ENCODE measurements around the gene CPEB4.
A peak's percentile ranks its signal among the peaks of the same experiment; 100 is the strongest.

Gene CPEB4

DNA sequence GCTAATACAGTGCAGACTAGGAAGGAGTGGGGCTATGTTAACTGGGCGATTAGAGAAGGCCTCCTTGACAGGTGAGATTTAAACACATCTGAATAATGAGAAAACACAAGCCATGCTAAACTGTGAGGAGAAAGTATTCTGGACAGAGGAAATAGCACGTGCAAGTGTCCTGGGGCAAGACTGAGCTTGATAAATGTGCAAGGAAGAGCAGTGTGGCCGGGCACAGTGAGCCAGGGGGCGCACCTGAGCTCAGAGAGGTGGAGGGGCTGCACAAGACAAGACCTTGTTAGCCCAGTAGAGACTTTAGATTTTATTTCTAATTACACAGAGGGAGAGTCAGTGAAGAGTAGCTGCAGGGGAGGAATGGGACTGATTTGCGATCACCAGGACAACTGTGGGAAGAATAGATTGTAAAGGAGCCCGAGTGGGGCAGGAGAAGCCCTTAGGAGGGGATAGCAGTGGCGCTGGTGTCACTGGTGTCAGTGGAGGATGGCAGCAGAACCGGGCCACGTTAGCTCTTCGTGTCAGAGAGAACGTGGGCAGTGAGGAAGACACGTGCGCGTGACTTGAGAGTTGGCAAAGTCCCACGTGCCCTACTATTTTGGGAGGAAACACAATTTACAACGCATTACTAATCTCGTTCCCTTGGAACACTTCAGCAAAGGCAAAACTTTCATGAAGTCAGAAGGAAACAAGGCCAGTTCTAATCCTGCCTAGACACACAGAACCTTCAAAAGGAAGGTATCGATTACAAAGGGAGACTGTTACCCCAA is 82.9 kb downstream of the CPEB4 start:
- H3K36me3 ChIP-seq (replicated peaks in 1 of 2; ENCODE audit: control insufficient read depth in 2 of 2, insufficient read depth in 2 of 2, low read length in 2 of 2): no peaks in the 10 kb centered on the region
- no CpG with 5 or more reads among the region's 18 CpGs for WGBS, 2 donors (ENCODE audit: extremely low coverage in 2 of 2, insufficient read length in 2 of 2, insufficient replicate concordance in 1 of 2)

DNA sequence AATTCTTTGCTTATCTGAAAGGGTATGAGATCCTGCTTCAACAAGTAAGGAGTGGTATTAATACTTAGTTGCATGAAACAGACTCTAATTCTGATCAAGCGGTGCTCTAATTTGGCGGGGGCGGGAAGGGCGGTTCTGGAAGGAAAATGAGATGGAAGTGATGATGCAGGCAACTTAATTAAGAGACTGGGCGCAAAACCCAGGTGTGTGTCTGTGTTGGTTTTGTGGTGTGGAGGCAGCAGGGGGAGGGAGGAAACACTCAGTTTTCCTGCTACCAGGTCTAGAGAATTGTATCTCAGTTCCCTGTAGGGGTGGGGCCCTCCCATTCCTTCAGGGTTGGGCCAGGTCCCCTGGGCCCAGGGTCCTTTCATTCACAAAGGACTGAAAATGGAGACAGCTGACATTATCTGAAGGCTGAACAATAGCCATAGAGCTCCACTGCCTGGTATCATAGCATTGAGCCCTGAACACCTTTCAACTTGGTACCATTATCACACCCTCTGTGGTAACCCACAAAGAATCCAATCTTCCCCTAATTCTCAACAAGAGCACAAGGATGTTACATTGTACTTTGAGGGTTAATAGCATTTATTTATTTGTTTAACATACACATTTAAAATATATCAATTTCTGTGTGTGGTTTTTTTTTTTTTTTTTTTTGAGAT is 83.7 kb downstream of the CPEB4 start:
- Histone ChIP-seq H3K23ac (ENCODE audit: low read depth, low read length, poor library complexity) (no peak overlapping the region), H2BK120ac (ENCODE audit: low read depth, low read length) (no peak overlapping the region), H3K18ac (ENCODE audit: low read length) (peak overlapping the region; percentile 2), H3K27ac (replicated peaks; ENCODE audit: low read length) (no peak overlapping the region), H3K79me1 (ENCODE audit: low read depth, low read length) (no peaks in the 10 kb centered on the region), H2BK5ac (ENCODE audit: low read length) (no peak overlapping the region), H3K14ac (ENCODE audit: low read length) (no peak overlapping the region), H3K36me3 (replicated peaks in 1 of 2; ENCODE audit: control insufficient read depth in 2 of 2, insufficient read depth in 2 of 2, low read length in 2 of 2) (no peaks in the 10 kb centered on the region), H2AFZ (ENCODE audit: low read length) (no peak overlapping the region), H4K91ac (ENCODE audit: low read depth, low read length, poor library complexity) (no peak overlapping the region), H2BK15ac (ENCODE audit: low read length) (no peak overlapping the region), H3K4me2 (ENCODE audit: insufficient read depth, low read length, poor library complexity, severe bottlenecking) (no peak overlapping the region), H2AK5ac (ENCODE audit: low read depth, low read length) (no peak overlapping the region), H3K4me1 (ENCODE audit: control insufficient read depth in 2 of 2, insufficient read depth in 1 of 2, low read depth in 1 of 2, low read length in 2 of 2) (peaks cover 24 to 35% of the 10 kb centered on the region in 2 donors), H3K27me3 (ENCODE audit: control insufficient read depth in 3 of 3, insufficient read depth in 3 of 3, low read depth in 1 of 3, low read length in 3 of 3) (no peaks in the 10 kb centered on the region), H3K4me3 (ENCODE audit: low read length in 2 of 2) (no peak overlapping the region), H2BK12ac (ENCODE audit: low read length) (no peak overlapping the region), H3K4ac (ENCODE audit: low read length) (no peak overlapping the region), H3K9me3 (replicated peaks in 1 of 2; ENCODE audit: control insufficient read depth in 2 of 2, insufficient read depth in 1 of 2, low read depth in 1 of 2, low read length in 2 of 2) (no peaks in the 10 kb centered on the region), H4K8ac (ENCODE audit: low read depth, low read length) (no peak overlapping the region), H3K9ac (ENCODE audit: low read depth, low read length, poor library complexity) (no peak overlapping the region)
- no CpG with 5 or more reads among the region's 5 CpGs for WGBS, 2 donors (ENCODE audit: extremely low coverage in 2 of 2, insufficient read length in 2 of 2, insufficient replicate concordance in 1 of 2)
- DNase-seq (ENCODE audit: low spot score): no peak

More for the DNA sequence above, 82.9 kb downstream of the CPEB4 start:
- Histone ChIP-seq H3K4me1 (ENCODE audit: control insufficient read depth in 2 of 2, insufficient read depth in 1 of 2, low read depth in 1 of 2, low read length in 2 of 2) (peaks cover 24 to 35% of the 10 kb centered on the region in 2 donors), H3K9me3 (replicated peaks in 1 of 2; ENCODE audit: control insufficient read depth in 2 of 2, insufficient read depth in 1 of 2, low read depth in 1 of 2, low read length in 2 of 2) (no peaks in the 10 kb centered on the region), H3K4me3 (ENCODE audit: low read length in 2 of 2) (no peak overlapping the region), H4K8ac (ENCODE audit: low read depth, low read length) (no peak overlapping the region), H3K18ac (ENCODE audit: low read length) (peak overlapping the region; percentile 23), H3K4ac (ENCODE audit: low read length) (no peak overlapping the region), H2BK120ac (ENCODE audit: low read depth, low read length) (no peak overlapping the region), H3K9ac (ENCODE audit: low read depth, low read length, poor library complexity) (no peak overlapping the region), H3K27me3 (ENCODE audit: control insufficient read depth in 3 of 3, insufficient read depth in 3 of 3, low read depth in 1 of 3, low read length in 3 of 3) (no peaks in the 10 kb centered on the region), H2AFZ (ENCODE audit: low read length) (no peak overlapping the region), H3K79me1 (ENCODE audit: low read depth, low read length) (no peaks in the 10 kb centered on the region), H4K91ac (ENCODE audit: low read depth, low read length, poor library complexity) (no peak overlapping the region), H2BK5ac (ENCODE audit: low read length) (no peak overlapping the region), H3K4me2 (ENCODE audit: insufficient read depth, low read length, poor library complexity, severe bottlenecking) (no peak overlapping the region), H3K27ac (replicated peaks; ENCODE audit: low read length) (no peak overlapping the region), H2AK5ac (ENCODE audit: low read depth, low read length) (peak overlapping the region; percentile 36), H2BK15ac (ENCODE audit: low read length) (peak overlapping the region; percentile 11), H2BK12ac (ENCODE audit: low read length) (no peak overlapping the region), H3K23ac (ENCODE audit: low read depth, low read length, poor library complexity) (no peak overlapping the region), H3K14ac (ENCODE audit: low read length) (no peak overlapping the region)
- no peak for DNase-seq (ENCODE audit: low spot score)

DNA sequence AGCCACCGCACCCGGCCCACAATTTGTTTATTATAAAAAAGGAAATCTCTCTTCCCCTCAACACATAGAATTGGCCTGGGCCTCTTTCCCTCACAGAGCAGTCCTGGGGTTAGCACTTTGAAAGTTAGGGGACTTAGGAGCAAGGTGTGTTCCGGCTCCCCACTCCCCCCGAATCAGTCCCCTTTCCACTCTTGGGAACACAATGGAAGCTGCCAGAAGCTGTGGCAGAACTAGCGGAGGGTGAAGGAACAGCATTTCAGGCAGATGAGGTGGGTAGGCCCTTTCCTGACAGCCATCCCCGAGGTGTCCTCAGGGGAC is 84.4 kb downstream of the CPEB4 start:
- no peak overlapping the region for H3K4me3 ChIP-seq (ENCODE audit: low read length in 2 of 2)
- no peak overlapping the region for H3K4me2 ChIP-seq (ENCODE audit: insufficient read depth, low read length, poor library complexity, severe bottlenecking)
- H2AFZ ChIP-seq (ENCODE audit: low read length): peak overlapping the region; percentile 90
- H2AK5ac ChIP-seq (ENCODE audit: low read depth, low read length): peak overlapping the region; percentile 57
- WGBS, 2 donors (ENCODE audit: extremely low coverage in 2 of 2, insufficient read length in 2 of 2, insufficient replicate concordance in 1 of 2): no CpG with 5 or more reads among the region's 6 CpGs
- peak overlapping the region; percentile 94 for H2BK12ac ChIP-seq (ENCODE audit: low read length)
- H3K27me3 ChIP-seq (ENCODE audit: control insufficient read depth in 3 of 3, insufficient read depth in 3 of 3, low read depth in 1 of 3, low read length in 3 of 3): no peaks in the 10 kb centered on the region
- H3K18ac ChIP-seq (ENCODE audit: low read length): peak overlapping the region; percentile 94
- H3K79me1 ChIP-seq (ENCODE audit: low read depth, low read length): no peaks in the 10 kb centered on the region
- no peak overlapping the region for H4K91ac ChIP-seq (ENCODE audit: low read depth, low read length, poor library complexity)
- H3K14ac ChIP-seq (ENCODE audit: low read length): no peak overlapping the region
- no peak for DNase-seq (ENCODE audit: low spot score)
- no peak overlapping the region for H2BK120ac ChIP-seq (ENCODE audit: low read depth, low read length)
- no peak overlapping the region for H3K23ac ChIP-seq (ENCODE audit: low read depth, low read length, poor library complexity)
- no peak overlapping the region for H3K9ac ChIP-seq (ENCODE audit: low read depth, low read length, poor library complexity)
- no peak overlapping the region for H2BK5ac ChIP-seq (ENCODE audit: low read length)
- H3K9me3 ChIP-seq (replicated peaks in 1 of 2; ENCODE audit: control insufficient read depth in 2 of 2, insufficient read depth in 1 of 2, low read depth in 1 of 2, low read length in 2 of 2): no peaks in the 10 kb centered on the region
- H3K4me1 ChIP-seq (ENCODE audit: control insufficient read depth in 2 of 2, insufficient read depth in 1 of 2, low read depth in 1 of 2, low read length in 2 of 2): peaks cover 23 to 35% of the 10 kb centered on the region in 2 donors
- no peaks in the 10 kb centered on the region for H3K36me3 ChIP-seq (replicated peaks in 1 of 2; ENCODE audit: control insufficient read depth in 2 of 2, insufficient read depth in 2 of 2, low read length in 2 of 2)
- H4K8ac ChIP-seq (ENCODE audit: low read depth, low read length): peak overlapping the region; percentile 99
- peak overlapping the region; percentile 89 for H2BK15ac ChIP-seq (ENCODE audit: low read length)
- no peak overlapping the region for H3K4ac ChIP-seq (ENCODE audit: low read length)
- no peak overlapping the region for H3K27ac ChIP-seq (replicated peaks; ENCODE audit: low read length)

DNA sequence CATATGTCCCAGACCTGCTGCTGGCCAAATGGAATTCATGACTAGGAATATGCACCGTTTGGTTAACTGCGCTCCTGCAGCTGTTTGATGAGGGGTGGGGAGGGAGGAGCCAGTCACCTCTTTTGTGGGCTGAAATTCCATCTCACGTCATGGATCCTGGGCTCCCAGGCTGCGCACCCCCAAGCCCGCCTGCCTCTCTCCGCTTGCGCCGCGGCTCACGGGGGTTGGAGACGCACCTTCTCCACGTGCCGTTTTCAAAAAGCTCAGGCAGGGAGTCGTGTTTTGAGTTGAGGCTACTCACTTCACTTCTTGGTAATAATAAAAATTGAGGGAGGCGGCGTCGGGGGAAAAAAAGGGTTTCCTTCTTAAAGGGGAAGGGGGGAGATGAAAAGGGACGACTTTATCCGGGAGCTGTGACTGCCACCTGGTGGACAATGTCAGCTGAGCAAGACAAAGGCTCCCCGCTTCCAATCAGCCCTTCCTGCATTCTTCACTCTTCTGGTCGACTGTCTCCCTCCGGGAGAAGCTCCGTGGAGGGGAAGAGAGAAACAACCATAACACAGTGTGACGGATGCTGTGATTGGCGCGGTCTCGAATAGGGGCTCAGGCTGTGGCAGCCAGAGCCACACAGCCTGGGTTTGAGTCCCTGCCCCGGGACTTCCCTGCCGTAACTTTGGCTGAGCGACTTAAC is 84.9 kb downstream of the CPEB4 start:
- Histone ChIP-seq H3K36me3 (replicated peaks in 1 of 2; ENCODE audit: control insufficient read depth in 2 of 2, insufficient read depth in 2 of 2, low read length in 2 of 2) (no peaks in the 10 kb centered on the region), H3K9ac (ENCODE audit: low read depth, low read length, poor library complexity) (peak overlapping the region; percentile 86), H3K4me1 (ENCODE audit: control insufficient read depth in 2 of 2, insufficient read depth in 1 of 2, low read depth in 1 of 2, low read length in 2 of 2) (peaks cover 18 to 33% of the 10 kb centered on the region in 2 donors), H4K91ac (ENCODE audit: low read depth, low read length, poor library complexity) (no peak overlapping the region), H3K18ac (ENCODE audit: low read length) (peak overlapping the region; percentile 94), H3K9me3 (replicated peaks in 1 of 2; ENCODE audit: control insufficient read depth in 2 of 2, insufficient read depth in 1 of 2, low read depth in 1 of 2, low read length in 2 of 2) (no peaks in the 10 kb centered on the region), H2AFZ (ENCODE audit: low read length) (peak overlapping the region; percentile 90), H3K4ac (ENCODE audit: low read length) (no peak overlapping the region), H3K14ac (ENCODE audit: low read length) (peak overlapping the region; percentile 59), H2BK12ac (ENCODE audit: low read length) (peak overlapping the region; percentile 98), H4K8ac (ENCODE audit: low read depth, low read length) (peak overlapping the region; percentile 99), H3K79me1 (ENCODE audit: low read depth, low read length) (no peaks in the 10 kb centered on the region), H2BK120ac (ENCODE audit: low read depth, low read length) (peak overlapping the region; percentile 89), H2BK15ac (ENCODE audit: low read length) (peak overlapping the region; percentile 99), H3K4me3 (ENCODE audit: low read length in 2 of 2) (peak overlapping the region; percentile 13 to 39), H3K27me3 (ENCODE audit: control insufficient read depth in 3 of 3, insufficient read depth in 3 of 3, low read depth in 1 of 3, low read length in 3 of 3) (no peaks in the 10 kb centered on the region), H3K4me2 (ENCODE audit: insufficient read depth, low read length, poor library complexity, severe bottlenecking) (peak overlapping the region; percentile 51), H3K23ac (ENCODE audit: low read depth, low read length, poor library complexity) (no peak overlapping the region), H2BK5ac (ENCODE audit: low read length) (no peak overlapping the region), H2AK5ac (ENCODE audit: low read depth, low read length) (peak overlapping the region; percentile 57), H3K27ac (replicated peaks; ENCODE audit: low read length) (no peak overlapping the region)
- DNase-seq (ENCODE audit: low spot score): peak; percentile 88
- WGBS, 2 donors (ENCODE audit: extremely low coverage in 2 of 2, insufficient read length in 2 of 2, insufficient replicate concordance in 1 of 2): no CpG with 5 or more reads among the region's 30 CpGs
